ENCODE results near the gene PDZK1IP1. TPM values are rescaled to one million over a fixed set of nuclear protein-coding genes. Genes with fewer than 3 reads are reported as not detected.

The PDZK1IP1 gene
- total and polyA plus RNA-seq, 2 donors = 0.20 TPM; not detected in 1

GRCh38 chr1:47227341-47228232 is 37.8 kb upstream of the PDZK1IP1 start:
- peaks cover 7% of the 10 kb centered on the region for H3K4me1 ChIP-seq (ENCODE audit: insufficient read depth)
- WGBS = 47% methylated on average over 7 of the region's 7 CpGs
- H3K27ac ChIP-seq (ENCODE audit: low read depth) = no peak overlapping the region
- no peak for DNase-seq (ENCODE audit: extremely low spot score)
- no peaks in the 10 kb centered on the region for H3K36me3 ChIP-seq (ENCODE audit: insufficient read depth)
- H3K4me3 ChIP-seq (ENCODE audit: low read depth, low read length) = no peak overlapping the region

GRCh38 chr1:47226839-47227215 is 37.0 kb upstream of the PDZK1IP1 start:
- H3K36me3 ChIP-seq (ENCODE audit: insufficient read depth) = no peaks in the 10 kb centered on the region
- H3K27ac ChIP-seq (ENCODE audit: low read depth) = no peak overlapping the region
- no peak for DNase-seq (ENCODE audit: extremely low spot score)
- WGBS = 61% methylated on average over 4 of the region's 4 CpGs
- H3K4me1 ChIP-seq (ENCODE audit: insufficient read depth) = peaks cover 7% of the 10 kb centered on the region
- no peak overlapping the region for H3K4me3 ChIP-seq (ENCODE audit: low read depth, low read length)

GRCh38 chr1:47226121-47226838 is 36.4 kb upstream of the PDZK1IP1 start:
- no peak for DNase-seq (ENCODE audit: extremely low spot score)
- Histone ChIP-seq H3K4me1 (ENCODE audit: insufficient read depth) (peaks cover 5% of the 10 kb centered on the region), H3K27ac (ENCODE audit: low read depth) (no peak overlapping the region), H3K4me3 (ENCODE audit: low read depth, low read length) (no peak overlapping the region), H3K36me3 (ENCODE audit: insufficient read depth) (no peaks in the 10 kb centered on the region)
- WGBS = 27% methylated on average over 19 of the region's 19 CpGs

GRCh38 chr1:47225430-47226100 is 35.7 kb upstream of the PDZK1IP1 start:
- Histone ChIP-seq H3K27ac (ENCODE audit: low read depth) (no peak overlapping the region), H3K4me3 (ENCODE audit: low read depth, low read length) (peak overlapping the region; percentile 15), H3K4me1 (ENCODE audit: insufficient read depth) (peaks cover 5% of the 10 kb centered on the region), H3K36me3 (ENCODE audit: insufficient read depth) (no peaks in the 10 kb centered on the region)
- no peak for DNase-seq (ENCODE audit: extremely low spot score)
- 1% methylated on average over 78 of the region's 79 CpGs for WGBS

GRCh38 chr1:47224676-47225399 is 35.0 kb upstream of the PDZK1IP1 start:
- Histone ChIP-seq H3K36me3 (ENCODE audit: insufficient read depth) (no peaks in the 10 kb centered on the region), H3K4me1 (ENCODE audit: insufficient read depth) (peaks cover 5% of the 10 kb centered on the region), H3K4me3 (ENCODE audit: low read depth, low read length) (peak overlapping the region; percentile 15), H3K27ac (ENCODE audit: low read depth) (no peak overlapping the region)
- no peak for DNase-seq (ENCODE audit: extremely low spot score)
- WGBS = 9% methylated on average over 30 of the region's 30 CpGs

GRCh38 chr1:47223921-47224675 is 34.3 kb upstream of the PDZK1IP1 start:
- no peak overlapping the region for H3K27ac ChIP-seq (ENCODE audit: low read depth)
- no peak for DNase-seq (ENCODE audit: extremely low spot score)
- whole genome bisulfite sequencing = 20% methylated on average over 9 of the region's 9 CpGs
- H3K36me3 ChIP-seq (ENCODE audit: insufficient read depth) = no peaks in the 10 kb centered on the region
- H3K4me1 ChIP-seq (ENCODE audit: insufficient read depth) = peaks cover 3% of the 10 kb centered on the region
- H3K4me3 ChIP-seq (ENCODE audit: low read depth, low read length) = no peak overlapping the region

- Histone ChIP-seq H3K4me1 (ENCODE audit: insufficient read depth) (peaks cover 3% of the 10 kb centered on the region), H3K36me3 (ENCODE audit: insufficient read depth) (no peaks in the 10 kb centered on the region), H3K27ac (ENCODE audit: low read depth) (no peak overlapping the region), H3K4me3 (ENCODE audit: low read depth, low read length) (no peak overlapping the region)
- no peak for DNase-seq (ENCODE audit: extremely low spot score)
- WGBS = 42% methylated on average over 10 of the region's 10 CpGs
Observed at GRCh38 chr1:47223174-47223920, 33.5 kb upstream of the PDZK1IP1 start.

GRCh38 chr1:47222476-47222875 is 32.6 kb upstream of the PDZK1IP1 start:
- DNase-seq (ENCODE audit: extremely low spot score) = no peak
- no peak overlapping the region for H3K4me3 ChIP-seq (ENCODE audit: low read depth, low read length)
- WGBS = 89% methylated on average over 3 of the region's 3 CpGs
- no peak overlapping the region for H3K27ac ChIP-seq (ENCODE audit: low read depth)
- H3K4me1 ChIP-seq (ENCODE audit: insufficient read depth) = peaks cover 3% of the 10 kb centered on the region
- no peaks in the 10 kb centered on the region for H3K36me3 ChIP-seq (ENCODE audit: insufficient read depth)

- Histone ChIP-seq H3K27ac (ENCODE audit: low read depth) (no peak overlapping the region), H3K36me3 (ENCODE audit: insufficient read depth) (no peaks in the 10 kb centered on the region), H3K4me3 (ENCODE audit: low read depth, low read length) (no peak overlapping the region), H3K4me1 (ENCODE audit: insufficient read depth) (no peaks in the 10 kb centered on the region)
- 88% methylated on average over 29 of the region's 29 CpGs for WGBS
- no peak for DNase-seq (ENCODE audit: extremely low spot score)
Observed at GRCh38 chr1:47219590-47220220, 29.9 kb upstream of the PDZK1IP1 start.

GRCh38 chr1:47219001-47219400 is 29.2 kb upstream of the PDZK1IP1 start:
- H3K36me3 ChIP-seq (ENCODE audit: insufficient read depth) = no peaks in the 10 kb centered on the region
- whole genome bisulfite sequencing = 84% methylated on average over 4 of the region's 4 CpGs
- no peaks in the 10 kb centered on the region for H3K4me1 ChIP-seq (ENCODE audit: insufficient read depth)
- H3K4me3 ChIP-seq (ENCODE audit: low read depth, low read length) = no peak overlapping the region
- DNase-seq (ENCODE audit: extremely low spot score) = no peak
- no peak overlapping the region for H3K27ac ChIP-seq (ENCODE audit: low read depth)

GRCh38 chr1:47216278-47217059 is 26.6 kb upstream of the PDZK1IP1 start:
- WGBS = 84% methylated on average over 12 of the region's 12 CpGs
- Histone ChIP-seq H3K27ac (ENCODE audit: low read depth) (no peak overlapping the region), H3K4me1 (ENCODE audit: insufficient read depth) (no peaks in the 10 kb centered on the region), H3K4me3 (ENCODE audit: low read depth, low read length) (no peak overlapping the region), H3K36me3 (ENCODE audit: insufficient read depth) (no peaks in the 10 kb centered on the region)
- DNase-seq (ENCODE audit: extremely low spot score) = no peak
